ENCODE data around the gene SOX6.

Gene SOX6

GRCh38 chr11:16363706-16364105 is 7.4 kb upstream of the SOX6 start:
- DNase-seq: no peak

- DNase-seq: no peak
These were observed 4.9 kb upstream of the SOX6 start for GRCh38 chr11:16361108-16361865.

- DNase-seq: no peak
These were observed 3.0 kb upstream of the SOX6 start for GRCh38 chr11:16359369-16359768.

- DNase-seq: no peak
These were observed 2.4 kb upstream of the SOX6 start for GRCh38 chr11:16358726-16359125.

- DNase-seq: no peak
These were observed 1.4 kb upstream of the SOX6 start for GRCh38 chr11:16357775-16358174.

GRCh38 chr11:16356761-16357393 is 531 bp upstream of the SOX6 start:
- DNase-seq: no peak

GRCh38 chr11:16352707-16353106 is 3.6 kb downstream of the SOX6 start:
- no peak for DNase-seq

- no peak for DNase-seq
These were observed 6.2 kb downstream of the SOX6 start for GRCh38 chr11:16350125-16350524.

- DNase-seq: no peak
These were observed 8.2 kb downstream of the SOX6 start for GRCh38 chr11:16347928-16348685.

- no peak for DNase-seq
These were observed 9.4 kb downstream of the SOX6 start for GRCh38 chr11:16346975-16347374.

- no peak for DNase-seq
These were observed 14.5 kb downstream of the SOX6 start for GRCh38 chr11:16341853-16342252.

- peak in 2 of 3 donors; percentile 4 to 16 for DNase-seq
These were observed 18.0 kb downstream of the SOX6 start for GRCh38 chr11:16338393-16338792.

GRCh38 chr11:16337421-16338213 is 18.7 kb downstream of the SOX6 start:
- DNase-seq: no peak

GRCh38 chr11:16336721-16337120 is 19.6 kb downstream of the SOX6 start:
- DNase-seq: no peak

- DNase-seq: no peak
These were observed 20.1 kb downstream of the SOX6 start for GRCh38 chr11:16336204-16336603.

GRCh38 chr11:16335236-16335962 is 20.9 kb downstream of the SOX6 start:
- no peak for DNase-seq

- no peak for DNase-seq
These were observed 29.6 kb downstream of the SOX6 start for GRCh38 chr11:16326679-16327297.

- no peak for DNase-seq
These were observed 34.2 kb downstream of the SOX6 start for GRCh38 chr11:16322190-16322589.

- DNase-seq: no peak
These were observed 35.2 kb downstream of the SOX6 start for GRCh38 chr11:16321148-16321547.

- no peak for DNase-seq
These were observed 38.0 kb downstream of the SOX6 start for GRCh38 chr11:16318320-16318719.

GRCh38 chr11:16317712-16318111 is 38.6 kb downstream of the SOX6 start:
- DNase-seq: no peak

GRCh38 chr11:16313846-16314245 is 42.5 kb downstream of the SOX6 start:
- DNase-seq: no peak

Data from suppressor macrophage treated with lipopolysaccharide for 1 hour (primary cell).